Islet precursor cell (in vitro differentiated cells): ENCODE measurements around the gene PCDH8.

Experiments used
- DNase-seq: peaks from one replicate; pipeline ENCODE4 v3.0.0-alpha.2; 2018

PCDH8 gene

GRCh38 chr13:52810011-52810410, 38.4 kb downstream of the PCDH8 start:
- DNase-seq, result no peak

GRCh38 chr13:52809310-52809769, 39.1 kb downstream of the PCDH8 start:
- DNase-seq, result peak; percentile 94

GRCh38 chr13:52808842-52809219, 39.6 kb downstream of the PCDH8 start:
- DNase-seq, result no peak

- no peak for DNase-seq
Observed at GRCh38 chr13:52806029-52806428, 42.4 kb downstream of the PCDH8 start.

GRCh38 chr13:52804202-52804641, 44.2 kb downstream of the PCDH8 start:
- DNase-seq, result no peak

GRCh38 chr13:52800856-52801255, 47.6 kb downstream of the PCDH8 start:
- DNase-seq, result no peak

GRCh38 chr13:52798770-52799430, 49.5 kb downstream of the PCDH8 start:
- DNase-seq, result no peak

- DNase-seq, result no peak
Observed at GRCh38 chr13:52797176-52797575, 51.3 kb downstream of the PCDH8 start.

- DNase-seq, result no peak
Observed at GRCh38 chr13:52794589-52794988, 53.9 kb downstream of the PCDH8 start.

GRCh38 chr13:52793515-52794061, 54.9 kb downstream of the PCDH8 start:
- no peak for DNase-seq
